K562 (cell line): ENCODE results near the gene PCED1B. TPM values are rescaled to one million over a fixed set of nuclear protein-coding genes. Genes with fewer than 3 reads are reported as not detected.
A peak's percentile ranks its signal among the peaks of the same experiment; 100 is the strongest.

ENCODE experiments used
- ATF7 ChIP-seq: fragments of 450-650 bp; IDR thresholded peaks from 2 replicates; pipeline ENCODE4 v1.7.1; 2014; ENCODE audit warnings: mild to moderate bottlenecking, moderate library complexity
- CEBPG ChIP-seq, 3 experiments: fragments of 200-800 bp in 1 of 3; sonication (Bioruptor generic) in 1 of 3; sonication (generic) in 1 of 3; formaldehyde crosslinking in 1 of 3; IDR thresholded peaks in 2 of 3; conservative IDR thresholded peaks in 1 of 3; 2 replicates each; pipeline versions ENCODE4 v1.6.1 to v1.8.0; 2016 to 2022; ENCODE audit warnings: missing compliant biosample characterization in 2 of 3, missing genetic modification characterization in 2 of 3, mild to moderate bottlenecking in 1 of 3, missing genetic modification reagents in 1 of 3
- JUND ChIP-seq, 2 experiments: IDR thresholded peaks; 2 replicates in 1 of 2; 3 replicates in 1 of 2; pipeline ENCODE4 v1.6.1; 2011; ENCODE audit warnings: borderline replicate concordance in 2 of 2, low read depth in 2 of 2, low read length in 2 of 2, improper control_type of control experiment in 1 of 2, missing biosample characterization in 1 of 2, missing genetic modification characterization in 1 of 2, missing genetic modification reagents in 1 of 2
- NFATC3 ChIP-seq: fragments of 450-650 bp; IDR thresholded peaks from 2 replicates; pipeline ENCODE4 v1.6.1; 2017; ENCODE audit warnings: mild to moderate bottlenecking
- NR4A1 ChIP-seq, 2 experiments: fragments of 250-450 bp in 1 of 2; fragments of 450-650 bp in 1 of 2; sonication (Bioruptor Pico) in 1 of 2; IDR thresholded peaks; 2 replicates each; pipeline versions ENCODE4 v1.4.0 to v1.6.1; 2016 to 2020; ENCODE audit warnings: mild to moderate bottlenecking in 2 of 2, missing compliant biosample characterization in 1 of 2, missing genetic modification characterization in 1 of 2, moderate library complexity in 1 of 2
- RBFOX2 ChIP-seq: fragments of 200-400 bp; formaldehyde crosslinking; IDR thresholded peaks from 2 replicates; pipeline ENCODE4 v1.6.1; 2017; ENCODE audit warnings: low read depth, mild to moderate bottlenecking, low read length, moderate library complexity
- SREBF1 ChIP-seq: fragments of 150-350 bp; IDR thresholded peaks from 2 replicates; pipeline ENCODE4 v1.6.1; 2014; ENCODE audit warnings: antibody characterized with exemption, low read depth, low read length, borderline replicate concordance
- polyA plus RNA-seq, 8 experiments: library from polyadenylated mRNA; depleted of rRNA in 4 of 8; stranded (reverse) in 5 of 8; unstranded in 3 of 8; fragments of >200 nt; fragmentation: Nextera tagmentation in 2 of 8; fragmentation: Illumina TruSeq in 1 of 8; extraction: Ambion mirVana in 2 of 8; extraction: Trizol in 1 of 8; gene quantifications; 2 replicates each; pipeline versions ENCODE4 v1.2.1 to v1.2.3, GENCODE V29; 2011 to 2014; ENCODE audit warnings: inconsistent platforms in 1 of 8, missing spikeins in 1 of 8
- total RNA-seq, 7 experiments: library from RNA; depleted of rRNA in 6 of 7; stranded (reverse); fragments of >200 nt in 6 of 7; fragmentation: Illumina TruSeq in 2 of 7; extraction: Trizol in 2 of 7; gene quantifications; 2 replicates each; pipeline versions ENCODE4 v1.2.1 to v1.2.3, GENCODE V29; 2011 to 2021; ENCODE audit warnings: low replicate concordance in 1 of 7
- TF ChIP-seq, protein P1 (sequence below): sonication (generic); formaldehyde crosslinking; IDR thresholded peaks from 2 replicates; pipeline ENCODE4 v1.8.0; 2022; ENCODE audit warnings: mild to moderate bottlenecking, missing genetic modification reagents, borderline replicate concordance
- TF ChIP-seq, protein P2 (sequence below): fragments of 450-650 bp; IDR thresholded peaks from 2 replicates; pipeline ENCODE4 v1.6.1; 2017; ENCODE audit warnings: mild to moderate bottlenecking, moderate library complexity
- TF ChIP-seq, protein P3 (sequence below): fragments of 200-800 bp; sonication (Bioruptor generic); IDR thresholded peaks from 2 replicates; pipeline ENCODE4 v1.6.1; 2017; ENCODE audit warnings: missing genetic modification characterization, missing compliant biosample characterization

The PCED1B gene
- total and polyA plus RNA-seq, 9 of the 15 experiments (the other 6 are each of a cell fraction or from before 2014, with no cell fraction given), result 1.2 to 9.3 (median 2.5) TPM

DNA sequence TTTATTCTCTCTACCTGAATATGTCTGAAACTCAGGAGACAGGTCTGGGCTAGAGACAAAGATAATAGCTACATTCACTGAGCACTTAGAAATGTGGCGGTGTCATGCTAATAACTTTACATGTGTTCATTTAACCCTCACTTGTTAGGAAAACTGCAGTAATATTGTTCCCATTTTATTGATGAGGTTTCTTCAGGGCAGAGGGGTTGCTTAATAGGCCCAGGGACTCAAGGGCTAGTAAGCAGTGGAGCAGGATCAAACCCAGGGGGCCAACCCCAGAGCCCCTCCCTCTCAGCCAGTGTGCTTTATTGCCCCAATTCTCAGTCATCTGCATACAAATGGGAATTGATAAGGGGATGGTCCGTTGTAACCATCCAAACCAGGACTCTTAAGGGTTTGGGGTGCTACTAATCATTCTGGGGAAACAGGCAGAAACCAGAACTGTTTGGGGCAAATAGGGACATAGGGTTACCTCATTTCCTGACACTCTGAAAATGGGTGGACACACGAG lies 143.2 kb downstream of the PCED1B start (continued):
- TF ChIP-seq, protein P1, sequence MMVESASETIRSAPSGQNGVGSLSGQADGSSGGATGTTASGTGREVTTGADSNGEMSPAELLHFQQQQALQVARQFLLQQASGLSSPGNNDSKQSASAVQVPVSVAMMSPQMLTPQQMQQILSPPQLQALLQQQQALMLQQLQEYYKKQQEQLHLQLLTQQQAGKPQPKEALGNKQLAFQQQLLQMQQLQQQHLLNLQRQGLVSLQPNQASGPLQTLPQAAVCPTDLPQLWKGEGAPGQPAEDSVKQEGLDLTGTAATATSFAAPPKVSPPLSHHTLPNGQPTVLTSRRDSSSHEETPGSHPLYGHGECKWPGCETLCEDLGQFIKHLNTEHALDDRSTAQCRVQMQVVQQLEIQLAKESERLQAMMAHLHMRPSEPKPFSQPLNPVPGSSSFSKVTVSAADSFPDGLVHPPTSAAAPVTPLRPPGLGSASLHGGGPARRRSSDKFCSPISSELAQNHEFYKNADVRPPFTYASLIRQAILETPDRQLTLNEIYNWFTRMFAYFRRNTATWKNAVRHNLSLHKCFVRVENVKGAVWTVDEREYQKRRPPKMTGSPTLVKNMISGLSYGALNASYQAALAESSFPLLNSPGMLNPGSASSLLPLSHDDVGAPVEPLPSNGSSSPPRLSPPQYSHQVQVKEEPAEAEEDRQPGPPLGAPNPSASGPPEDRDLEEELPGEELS, result no peak
- TF ChIP-seq CEBPG (CRISPR knock-in tag; IDR thresholded peaks at IDR 0.05) (no peak), CEBPG (tag; conservative IDR thresholded peaks at IDR 0.05 in 1 of 2, IDR thresholded peaks at IDR 0.05 in 1 of 2) (peak; percentile 13 to 59; a peak in 3 of 4 replicates), NFATC3 (no peak), RBFOX2 (no peak), ATF7 (no peak), NR4A1 (CRISPR knock-in tag; IDR thresholded peaks at IDR 0.05) (no peak), NR4A1 (tag; IDR thresholded peaks at IDR 0.05) (peak; percentile 69), SREBF1 (no peak), JUND (IDR thresholded peaks at IDR 0.05; ENCODE audit: borderline replicate concordance, low read depth, low read length) (no peak), JUND (tag; IDR thresholded peaks at IDR 0.05; ENCODE audit: borderline replicate concordance, low read depth, low read length) (0 out of 3 replicates have a peak, but pooled peaks have one; percentile 20)
- TF ChIP-seq, protein P2, sequence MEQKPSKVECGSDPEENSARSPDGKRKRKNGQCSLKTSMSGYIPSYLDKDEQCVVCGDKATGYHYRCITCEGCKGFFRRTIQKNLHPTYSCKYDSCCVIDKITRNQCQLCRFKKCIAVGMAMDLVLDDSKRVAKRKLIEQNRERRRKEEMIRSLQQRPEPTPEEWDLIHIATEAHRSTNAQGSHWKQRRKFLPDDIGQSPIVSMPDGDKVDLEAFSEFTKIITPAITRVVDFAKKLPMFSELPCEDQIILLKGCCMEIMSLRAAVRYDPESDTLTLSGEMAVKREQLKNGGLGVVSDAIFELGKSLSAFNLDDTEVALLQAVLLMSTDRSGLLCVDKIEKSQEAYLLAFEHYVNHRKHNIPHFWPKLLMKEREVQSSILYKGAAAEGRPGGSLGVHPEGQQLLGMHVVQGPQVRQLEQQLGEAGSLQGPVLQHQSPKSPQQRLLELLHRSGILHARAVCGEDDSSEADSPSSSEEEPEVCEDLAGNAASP, result peak; percentile 35; the same call in 1 of the 2 replicates
- TF ChIP-seq, protein P3, sequence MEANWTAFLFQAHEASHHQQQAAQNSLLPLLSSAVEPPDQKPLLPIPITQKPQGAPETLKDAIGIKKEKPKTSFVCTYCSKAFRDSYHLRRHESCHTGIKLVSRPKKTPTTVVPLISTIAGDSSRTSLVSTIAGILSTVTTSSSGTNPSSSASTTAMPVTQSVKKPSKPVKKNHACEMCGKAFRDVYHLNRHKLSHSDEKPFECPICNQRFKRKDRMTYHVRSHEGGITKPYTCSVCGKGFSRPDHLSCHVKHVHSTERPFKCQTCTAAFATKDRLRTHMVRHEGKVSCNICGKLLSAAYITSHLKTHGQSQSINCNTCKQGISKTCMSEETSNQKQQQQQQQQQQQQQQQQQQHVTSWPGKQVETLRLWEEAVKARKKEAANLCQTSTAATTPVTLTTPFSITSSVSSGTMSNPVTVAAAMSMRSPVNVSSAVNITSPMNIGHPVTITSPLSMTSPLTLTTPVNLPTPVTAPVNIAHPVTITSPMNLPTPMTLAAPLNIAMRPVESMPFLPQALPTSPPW (CRISPR knock-in tag), result peak; percentile 6; the same call in 1 of the 2 replicates
